Measurements from ENCODE around the gene CTNS.
A peak's percentile ranks its signal among the peaks of the same experiment; 100 is the strongest.

CTNS gene

DNA sequence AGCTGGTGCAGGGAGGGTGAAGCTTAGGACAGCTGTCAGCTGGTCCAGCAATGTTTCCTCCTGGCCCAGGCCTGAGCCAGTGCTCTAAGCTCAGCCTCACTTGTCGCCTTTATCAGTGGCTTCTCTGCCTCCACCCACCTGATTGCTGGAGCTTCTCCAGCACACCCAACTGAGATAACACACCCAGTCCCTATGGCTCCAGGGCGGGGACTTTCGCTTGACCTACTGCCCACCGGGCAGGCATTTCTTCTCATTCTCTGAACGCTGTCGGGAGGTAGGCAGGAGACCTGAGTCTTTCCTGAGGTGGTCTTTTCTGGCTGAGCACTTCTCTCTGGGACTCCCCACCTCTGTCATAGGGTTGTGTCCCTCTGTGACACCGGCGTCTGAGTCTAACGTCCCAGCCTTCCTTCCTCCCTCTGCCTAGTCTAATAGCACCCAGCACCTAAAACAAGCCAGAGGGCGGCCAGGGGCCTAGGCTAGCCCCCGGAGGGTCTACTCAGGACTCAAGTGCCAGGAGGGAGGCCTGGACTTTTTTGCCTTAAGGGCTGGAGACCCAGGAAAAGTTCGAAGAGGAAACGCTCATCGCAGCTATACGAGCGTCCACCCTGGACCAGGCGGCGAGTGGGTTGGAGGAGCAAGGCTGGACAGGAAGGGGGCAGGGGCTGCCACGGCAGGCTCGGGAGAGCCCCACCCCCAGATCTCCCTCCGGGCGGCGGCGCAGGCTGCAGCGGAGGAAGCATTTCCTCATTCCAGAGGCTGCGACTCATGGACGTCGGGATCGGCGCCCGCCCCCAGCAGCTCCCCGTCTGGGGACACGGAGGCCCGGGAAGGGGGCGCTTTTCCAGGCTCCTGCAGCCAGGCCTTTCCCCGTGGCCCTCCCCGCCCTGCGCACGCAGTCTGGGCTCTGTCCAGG lies 31.1 kb downstream of the CTNS start:
- H3K27me3 ChIP-seq (ENCODE audit: control insufficient read depth in 1 of 2, insufficient read depth in 1 of 2, low read length in 2 of 2) = no peaks in the 10 kb centered on the region
- WGBS = 3% methylated on average over 39 of the region's 39 CpGs
- H3K4ac ChIP-seq (ENCODE audit: low read depth in 1 of 2, low read length in 2 of 2) = peak overlapping the region; percentile 84 to 98
- H3K36me3 ChIP-seq (ENCODE audit: control insufficient read depth in 1 of 2, insufficient read depth in 2 of 2, low read depth in 1 of 2, low read length in 2 of 2) = peaks cover 38% of the 10 kb centered on the region in 2 experiments
- H3K79me1 ChIP-seq (replicated peaks; ENCODE audit: low read length, poor library complexity, severe bottlenecking) = peaks cover 21% of the 10 kb centered on the region
- H2BK5ac ChIP-seq (ENCODE audit: low read depth, low read length, poor library complexity, severe bottlenecking) = peak overlapping the region; percentile 100
- H3K4me3 ChIP-seq (ENCODE audit: insufficient read depth in 1 of 2, low read depth in 1 of 2, low read length in 2 of 2) = peak overlapping the region; percentile 83 to 97
- no peaks in the 10 kb centered on the region for H3K9me3 ChIP-seq (ENCODE audit: control insufficient read depth, low read length)
- peak overlapping the region; percentile 99 for H4K8ac ChIP-seq (ENCODE audit: low read length)
- H3K27ac ChIP-seq (ENCODE audit: low read length, poor library complexity, severe bottlenecking) = peak overlapping the region; percentile 99
- H3K14ac ChIP-seq (ENCODE audit: low read length in 2 of 2) = peak overlapping the region; percentile 98
- H3K18ac ChIP-seq (ENCODE audit: low read depth in 1 of 2, low read length in 2 of 2) = peak overlapping the region; percentile 98 to 99
- peak overlapping the region; percentile 86 for H2BK15ac ChIP-seq (ENCODE audit: low read depth, poor library complexity, severe bottlenecking)
- H4K91ac ChIP-seq (ENCODE audit: low read length) = peak overlapping the region; percentile 98
- H3K4me2 ChIP-seq (ENCODE audit: low read length, poor library complexity, severe bottlenecking) = peak overlapping the region; percentile 74
- peak overlapping the region; percentile 90 for H2AFZ ChIP-seq (ENCODE audit: low read depth, low read length)
- H3K9ac ChIP-seq (ENCODE audit: low read length) = peak overlapping the region; percentile 99
- H2BK120ac ChIP-seq (ENCODE audit: low read depth, low read length) = peak overlapping the region; percentile 75
- DNase-seq = peak; percentile 96
- H3K4me1 ChIP-seq (ENCODE audit: control insufficient read depth, insufficient read depth, low read depth, low read length) = peaks cover 30% of the 10 kb centered on the region
- H3K23ac ChIP-seq (ENCODE audit: low read length in 2 of 2) = peak overlapping the region in 1 of 2 experiments; percentile 98
- peak overlapping the region; percentile 84 for H2AK5ac ChIP-seq (ENCODE audit: low read length, severe bottlenecking)
- peak overlapping the region; percentile 14 to 94 for H2BK12ac ChIP-seq (ENCODE audit: low read length in 2 of 2)

GRCh38 chr17:3668279-3669084 lies 31.9 kb downstream of the CTNS start, which contains the start of the genes EMC6 and TAX1BP3:
Gene EMC6 (plus strand): TSS chr17:3668812. CDS start chr17:3669147, 335 bp downstream.
Gene TAX1BP3 (minus strand): TSS chr17:3668578. CDS start chr17:3668526, 52 bp downstream.
- under 1% methylated on average over 79 of the region's 89 CpGs for WGBS
- Histone ChIP-seq H3K14ac (ENCODE audit: low read length in 2 of 2) (peak within 1 kb of the TSS; percentile 98), H3K27me3 (ENCODE audit: control insufficient read depth in 1 of 2, insufficient read depth in 1 of 2, low read length in 2 of 2) (no peaks in the 10 kb centered on the region), H2BK15ac (ENCODE audit: low read depth, poor library complexity, severe bottlenecking) (peak within 1 kb of the TSS; percentile 86), H2BK120ac (ENCODE audit: low read depth, low read length) (peak within 1 kb of the TSS; percentile 75), H4K91ac (ENCODE audit: low read length) (peak within 1 kb of the TSS; percentile 98), H3K4ac (ENCODE audit: low read depth in 1 of 2, low read length in 2 of 2) (peak within 1 kb of the TSS; percentile 84 to 98), H3K23ac (ENCODE audit: low read length in 2 of 2) (peak within 1 kb of the TSS in 1 of 2 experiments; percentile 98), H2BK12ac (ENCODE audit: low read length in 2 of 2) (peak within 1 kb of the TSS; percentile 14 to 94), H3K36me3 (ENCODE audit: control insufficient read depth in 1 of 2, insufficient read depth in 2 of 2, low read depth in 1 of 2, low read length in 2 of 2) (peaks cover 29 to 30% of the 10 kb centered on the region in 2 experiments), H3K9me3 (ENCODE audit: control insufficient read depth, low read length) (no peaks in the 10 kb centered on the region), H3K79me1 (replicated peaks; ENCODE audit: low read length, poor library complexity, severe bottlenecking) (peaks cover 16% of the 10 kb centered on the region), H2BK5ac (ENCODE audit: low read depth, low read length, poor library complexity, severe bottlenecking) (peak within 1 kb of the TSS; percentile 100), H3K4me2 (ENCODE audit: low read length, poor library complexity, severe bottlenecking) (peak within 1 kb of the TSS; percentile 96), H2AK5ac (ENCODE audit: low read length, severe bottlenecking) (peak within 1 kb of the TSS; percentile 84), H3K4me1 (ENCODE audit: control insufficient read depth, insufficient read depth, low read depth, low read length) (peaks cover 28% of the 10 kb centered on the region), H3K27ac (ENCODE audit: low read length, poor library complexity, severe bottlenecking) (peak within 1 kb of the TSS; percentile 99), H2AFZ (ENCODE audit: low read depth, low read length) (peak within 1 kb of the TSS; percentile 90), H3K18ac (ENCODE audit: low read depth in 1 of 2, low read length in 2 of 2) (peak within 1 kb of the TSS; percentile 98 to 99), H3K9ac (ENCODE audit: low read length) (peak within 1 kb of the TSS; percentile 99), H3K4me3 (ENCODE audit: insufficient read depth in 1 of 2, low read depth in 1 of 2, low read length in 2 of 2) (peak within 1 kb of the TSS; percentile 83 to 97), H4K8ac (ENCODE audit: low read length) (peak within 1 kb of the TSS; percentile 99)
- DNase-seq = peak; percentile 97

- H3K4ac ChIP-seq (ENCODE audit: low read depth in 1 of 2, low read length in 2 of 2) = peak overlapping the region in 1 of 2 experiments; percentile 77
- WGBS = under 1% methylated on average over 32 of the region's 32 CpGs
- H3K79me1 ChIP-seq (replicated peaks; ENCODE audit: low read length, poor library complexity, severe bottlenecking) = peaks cover 11% of the 10 kb centered on the region
- peak overlapping the region; percentile 96 for H3K4me2 ChIP-seq (ENCODE audit: low read length, poor library complexity, severe bottlenecking)
- peak overlapping the region; percentile 89 for H2AFZ ChIP-seq (ENCODE audit: low read depth, low read length)
- H3K9ac ChIP-seq (ENCODE audit: low read length) = peak overlapping the region; percentile 99
- H3K23ac ChIP-seq (ENCODE audit: low read length in 2 of 2) = peak overlapping the region in 1 of 2 experiments; percentile 50
- H3K27me3 ChIP-seq (ENCODE audit: control insufficient read depth in 1 of 2, insufficient read depth in 1 of 2, low read length in 2 of 2) = no peaks in the 10 kb centered on the region
- H4K8ac ChIP-seq (ENCODE audit: low read length) = peak overlapping the region; percentile 96
- peak overlapping the region; percentile 59 for H2BK120ac ChIP-seq (ENCODE audit: low read depth, low read length)
- peak overlapping the region; percentile 90 for H3K27ac ChIP-seq (ENCODE audit: low read length, poor library complexity, severe bottlenecking)
- no peak overlapping the region for H2BK12ac ChIP-seq (ENCODE audit: low read length in 2 of 2)
- H3K4me1 ChIP-seq (ENCODE audit: control insufficient read depth, insufficient read depth, low read depth, low read length) = peaks cover 28% of the 10 kb centered on the region
- H3K4me3 ChIP-seq (ENCODE audit: insufficient read depth in 1 of 2, low read depth in 1 of 2, low read length in 2 of 2) = peak overlapping the region; percentile 82 to 97
- H2AK5ac ChIP-seq (ENCODE audit: low read length, severe bottlenecking) = no peak overlapping the region
- H3K9me3 ChIP-seq (ENCODE audit: control insufficient read depth, low read length) = no peaks in the 10 kb centered on the region
- DNase-seq = no peak
- H4K91ac ChIP-seq (ENCODE audit: low read length) = peak overlapping the region; percentile 85
- peaks cover 24 to 25% of the 10 kb centered on the region in 2 experiments for H3K36me3 ChIP-seq (ENCODE audit: control insufficient read depth in 1 of 2, insufficient read depth in 2 of 2, low read depth in 1 of 2, low read length in 2 of 2)
- no peak overlapping the region for H2BK15ac ChIP-seq (ENCODE audit: low read depth, poor library complexity, severe bottlenecking)
- H3K14ac ChIP-seq (ENCODE audit: low read length in 2 of 2) = peak overlapping the region in 1 of 2 experiments; percentile 82
- peak overlapping the region; percentile 52 to 85 for H3K18ac ChIP-seq (ENCODE audit: low read depth in 1 of 2, low read length in 2 of 2)
- peak overlapping the region; percentile 77 for H2BK5ac ChIP-seq (ENCODE audit: low read depth, low read length, poor library complexity, severe bottlenecking)
These were observed 32.5 kb downstream of the CTNS start for GRCh38 chr17:3669085-3669347.

All from mesenchymal stem cell (in vitro differentiated cells and primary cell).